GM19395 (cell line): ENCODE data around the gene GPALPP1.
A peak's percentile ranks its signal among the peaks of the same experiment; 100 is the strongest.
"Not testable (repeated sequence)": the region's sequence is repeated elsewhere in the genome, so short reads cannot be mapped to it uniquely, and the experiment has no call there.

ENCODE experiments used
- ATAC-seq: cut with Tn5 transposase; IDR thresholded peaks from one replicate; pipeline ENCODE4 v1.9.1; 2021; ENCODE audit warnings: mild to moderate bottlenecking, moderate library complexity; ENCODE audit not compliant: unreplicated experiment

GPALPP1 gene

GRCh38 chr13:45004096-45004495 lies 14.8 kb downstream of the GPALPP1 start:
- ATAC-seq, result no peak

- ATAC-seq, result no peak
These were observed 17.9 kb downstream of the GPALPP1 start for GRCh38 chr13:45007225-45007624.

- ATAC-seq, result no peak
These were observed 18.5 kb downstream of the GPALPP1 start for GRCh38 chr13:45007823-45008222.

GRCh38 chr13:45011198-45011597 lies 21.9 kb downstream of the GPALPP1 start:
- ATAC-seq, result no peak

GRCh38 chr13:45015300-45015699 lies 26.0 kb downstream of the GPALPP1 start:
- no peak for ATAC-seq

- ATAC-seq, result no peak
These were observed 27.6 kb downstream of the GPALPP1 start for GRCh38 chr13:45016792-45017425.

- ATAC-seq, result not testable (repeated sequence)
These were observed 30.6 kb downstream of the GPALPP1 start for GRCh38 chr13:45019981-45020380.

GRCh38 chr13:45021250-45021649 lies 31.9 kb downstream of the GPALPP1 start:
- no peak for ATAC-seq

- ATAC-seq, result no peak
These were observed 35.5 kb downstream of the GPALPP1 start for GRCh38 chr13:45024847-45025246.

GRCh38 chr13:45034342-45034741 lies 45.0 kb downstream of the GPALPP1 start:
- ATAC-seq, result no peak

GRCh38 chr13:45036206-45036605 lies 46.9 kb downstream of the GPALPP1 start:
- no peak for ATAC-seq

GRCh38 chr13:45040173-45040572 lies 50.8 kb downstream of the GPALPP1 start:
- ATAC-seq, result no peak

GRCh38 chr13:45040622-45041021 lies 51.3 kb downstream of the GPALPP1 start:
- ATAC-seq, result no peak

- ATAC-seq, result no peak
These were observed 53.2 kb downstream of the GPALPP1 start for GRCh38 chr13:45042539-45042938.

- ATAC-seq, result no peak
These were observed 57.1 kb downstream of the GPALPP1 start for GRCh38 chr13:45046445-45046844.

GRCh38 chr13:45047394-45048310 lies 58.3 kb downstream of the GPALPP1 start:
- peak; percentile 81 for ATAC-seq

GRCh38 chr13:45048890-45049407 lies 59.6 kb downstream of the GPALPP1 start:
- no peak for ATAC-seq

- no peak for ATAC-seq
These were observed 60.1 kb downstream of the GPALPP1 start for GRCh38 chr13:45049478-45049877.

GRCh38 chr13:45051315-45051714 lies 62.0 kb downstream of the GPALPP1 start:
- ATAC-seq, result no peak

- peak; percentile 77 for ATAC-seq
These were observed 66.0 kb downstream of the GPALPP1 start for GRCh38 chr13:45055198-45055901.

- no peak for ATAC-seq
These were observed 66.7 kb downstream of the GPALPP1 start for GRCh38 chr13:45055902-45056648.
